Heart left ventricle (tissue), 16 donors: Measurements from ENCODE around the gene EHD4. TPM values are rescaled to one million over a fixed set of nuclear protein-coding genes. Genes with fewer than 3 reads are reported as not detected.

Source experiments
- ATAC-seq, 4 donors: fragments of 200-7000 bp; cut with Tn5 transposase; one replicate each; pipeline ENCODE4 v1.9.1; 2020 to 2022; ENCODE audit warnings: moderate library complexity in 4 of 4, mild to moderate bottlenecking in 3 of 4, moderate number of reproducible peaks in 1 of 4
- DNase-seq, 5 donors: peaks; one replicate each; pipeline ENCODE4 v3.0.0-alpha.2; 2020
- H3K27ac ChIP-seq, 12 donors: fragments of 200-600 bp; sonication (generic) in 4 of 12; one replicate each; pipeline versions ENCODE4 v1.5.0 to v1.8.0; 2016 to 2022; ENCODE audit warnings: mild to moderate bottlenecking in 2 of 12
- H3K27me3 ChIP-seq, 9 donors: fragments of 200-600 bp; sonication (generic) in 2 of 9; one replicate each; pipeline versions ENCODE4 v1.5.1 to v1.8.0; 2016 to 2022; ENCODE audit warnings: mild to moderate bottlenecking in 3 of 9
- H3K36me3 ChIP-seq, 9 donors: fragments of 200-600 bp; sonication (generic) in 2 of 9; one replicate each; pipeline versions ENCODE4 v1.5.0 to v1.8.0; 2018 to 2022; ENCODE audit warnings: mild to moderate bottlenecking in 2 of 9
- H3K4me1 ChIP-seq, 12 donors: fragments of 200-600 bp; sonication (generic) in 4 of 12; one replicate each; pipeline versions ENCODE4 v1.5.0 to v1.8.0; 2016 to 2022; ENCODE audit warnings: mild to moderate bottlenecking in 3 of 12
- H3K4me3 ChIP-seq, 12 donors: fragments of 200-600 bp; sonication (generic) in 4 of 12; one replicate each; pipeline versions ENCODE4 v1.5.0 to v1.8.0; 2017 to 2022; ENCODE audit warnings: mild to moderate bottlenecking in 9 of 12, moderate library complexity in 4 of 12
- H3K9me3 ChIP-seq, 12 donors: fragments of 200-600 bp; sonication (generic) in 4 of 12; one replicate each; pipeline versions ENCODE4 v1.5.0 to v1.8.0; 2016 to 2022; ENCODE audit warnings: mild to moderate bottlenecking in 1 of 12
- POLR2A ChIP-seq, 2 donors: fragments of 450-650 bp; IDR thresholded peaks; one replicate each; pipeline ENCODE4 v1.6.1; 2017; ENCODE audit warnings: antibody characterized with exemption in 2 of 2, mild to moderate bottlenecking in 2 of 2, moderate library complexity in 2 of 2
- WGBS, 4 donors: extraction: QIAGEN DNeasy Blood & Tissue Kit in 2 of 4; methylation state at CpG; one replicate each; pipeline versions ENCODE4 v1.1.5 to v1.1.7; 2013 to 2018; 5-methylcytosine and 5-hydroxymethylcytosine counted together
- intact Hi-C, 10 donors: fragments of 100-400 bp; cut with DNase I; formaldehyde crosslinking; loops; one replicate each; pipeline versions ENCODE4 v1.11.1 to v1.14.2; 2022
- polyA plus RNA-seq, 2 donors: library from polyadenylated mRNA; stranded (reverse); fragments of 200-250 nt; gene quantifications; one replicate each; pipeline ENCODE4 v1.2.3, GENCODE V29; 2013
- total RNA-seq, 9 donors: library from RNA; depleted of rRNA in 2 of 9; stranded (reverse); fragments of >200 nt in 2 of 9; fragmentation: NEBNext Ultra II Directional in 3 of 9; extraction: Animal tissue kit (Norgen Biotek cat#: 25700) in 3 of 9; gene quantifications; one replicate each; pipeline versions ENCODE4 v1.1.0 to v1.2.4, GENCODE V29; 2016 to 2023
- TF ChIP-seq, protein P1 (sequence below), 12 donors: fragments of 200-600 bp; sonication (generic) in 4 of 12; IDR thresholded peaks; one replicate each; pipeline versions ENCODE4 v1.5.0 to v1.8.0; 2018 to 2022; ENCODE audit warnings: antibody characterized with exemption in 12 of 12, mild to moderate bottlenecking in 5 of 12
- donor health status: ischemic (EF 13 %, LVEDD 7.1; RV severe dilation, severe dysfunction).
- donor health status: healthy with polysubstance abuse.
- donor health status: DM: no; HTN: yes; CAD: no.
- donor health status: DM: no; HTN: no; CAD: no.
- donor health status: ischemic (EF 25% LVEDD 6.9; RV normal size, moderate dysfunction).
- donor health status: ischemic (EF 25% LVEDD 5.7; RV mildly dilated, moderate dysfunction).
- donor health status: healthy.
- donor health status: DM: yes; HTN: yes; CAD: no.
- donor health status: ischemic (EF 35%, LVEDD 5.7; RV mildly dilated, moderate dysfunction).
- donor health status: nonischemic (EF 11% LVEDD 7.7; RV severe dilation, severe dysfunction).
- donor health status: DM: yes; HTN: yes; CAD: no.
- donor health status: PGD.
- donor health status: ischemic (EF 29% LVEDD 5.4; RV normal size, mild dysfunction).
- donor health status: nonischemic (EF 23%, LVEDD 6.1; RV moderate dilation, normal function).

Gene EHD4
- total and polyA plus RNA-seq, 11 donors: 25.6 to 70.8 (median 43.9) TPM

GRCh38 chr15:41879321-41879845 lies 93.0 kb downstream of the EHD4 start:
- DNase-seq (no peak), ATAC-seq (no peak)
- 95 to 98% (median 95%) methylated on average over 10 of the region's 10 CpGs for WGBS, 4 donors
- intact Hi-C loops: no loop called here
- H3K4me1 ChIP-seq: peaks cover 0 to 28% (median 17%) of the 10 kb centered on the region in 12 donors
- H3K4me3 ChIP-seq: no peak overlapping the region
- H3K27ac ChIP-seq: no peak overlapping the region
- H3K9me3 ChIP-seq: no peaks in the 10 kb centered on the region
- no peaks in the 10 kb centered on the region for H3K36me3 ChIP-seq
- TF ChIP-seq POLR2A (IDR thresholded peaks at IDR 0.05): no peak
- peaks cover 0 to 8% (median 0%) of the 10 kb centered on the region in 9 donors for H3K27me3 ChIP-seq

DNA sequence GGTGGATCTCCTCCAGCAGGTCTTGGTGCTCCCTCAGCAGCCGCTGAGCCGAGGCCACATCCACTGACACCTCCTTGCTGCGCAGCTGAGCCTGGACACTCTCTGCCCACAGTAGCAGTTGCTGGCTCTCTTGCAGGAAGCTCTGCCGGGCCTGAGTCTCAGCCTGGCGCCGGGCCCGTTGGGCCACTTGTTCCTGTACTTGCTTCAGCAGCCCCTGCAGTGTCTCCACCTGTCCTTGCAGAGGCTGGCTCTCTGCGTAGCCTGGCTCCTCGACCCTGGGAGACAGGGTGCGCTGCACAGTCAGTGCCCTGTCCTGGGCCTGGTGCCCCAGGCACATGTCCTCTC lies 94.0 kb downstream of the EHD4 start:
- intact Hi-C loops: no loop called here
- Histone ChIP-seq H3K4me3 (no peak overlapping the region), H3K9me3 (no peaks in the 10 kb centered on the region), H3K4me1 (peaks cover 0 to 28% (median 17%) of the 10 kb centered on the region in 12 donors), H3K36me3 (no peaks in the 10 kb centered on the region), H3K27me3 (peaks cover 0 to 8% (median 0%) of the 10 kb centered on the region in 9 donors), H3K27ac (peak overlapping the region in 3 of 12 donors; percentile 10 to 22 (median 22))
- WGBS, 4 donors: 67 to 91% (median 76%) methylated on average over 7 to 10 of the region's 10 CpGs
- peak in 4 of 5 donors; percentile 41 to 79 (median 73) for DNase-seq
- TF ChIP-seq POLR2A (IDR thresholded peaks at IDR 0.05): no peak
- TF ChIP-seq, protein P1, sequence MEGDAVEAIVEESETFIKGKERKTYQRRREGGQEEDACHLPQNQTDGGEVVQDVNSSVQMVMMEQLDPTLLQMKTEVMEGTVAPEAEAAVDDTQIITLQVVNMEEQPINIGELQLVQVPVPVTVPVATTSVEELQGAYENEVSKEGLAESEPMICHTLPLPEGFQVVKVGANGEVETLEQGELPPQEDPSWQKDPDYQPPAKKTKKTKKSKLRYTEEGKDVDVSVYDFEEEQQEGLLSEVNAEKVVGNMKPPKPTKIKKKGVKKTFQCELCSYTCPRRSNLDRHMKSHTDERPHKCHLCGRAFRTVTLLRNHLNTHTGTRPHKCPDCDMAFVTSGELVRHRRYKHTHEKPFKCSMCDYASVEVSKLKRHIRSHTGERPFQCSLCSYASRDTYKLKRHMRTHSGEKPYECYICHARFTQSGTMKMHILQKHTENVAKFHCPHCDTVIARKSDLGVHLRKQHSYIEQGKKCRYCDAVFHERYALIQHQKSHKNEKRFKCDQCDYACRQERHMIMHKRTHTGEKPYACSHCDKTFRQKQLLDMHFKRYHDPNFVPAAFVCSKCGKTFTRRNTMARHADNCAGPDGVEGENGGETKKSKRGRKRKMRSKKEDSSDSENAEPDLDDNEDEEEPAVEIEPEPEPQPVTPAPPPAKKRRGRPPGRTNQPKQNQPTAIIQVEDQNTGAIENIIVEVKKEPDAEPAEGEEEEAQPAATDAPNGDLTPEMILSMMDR (IDR thresholded peaks at IDR 0.05): no peak
- peak in 3 of 4 donors; percentile 57 to 69 (median 59) for ATAC-seq

DNA sequence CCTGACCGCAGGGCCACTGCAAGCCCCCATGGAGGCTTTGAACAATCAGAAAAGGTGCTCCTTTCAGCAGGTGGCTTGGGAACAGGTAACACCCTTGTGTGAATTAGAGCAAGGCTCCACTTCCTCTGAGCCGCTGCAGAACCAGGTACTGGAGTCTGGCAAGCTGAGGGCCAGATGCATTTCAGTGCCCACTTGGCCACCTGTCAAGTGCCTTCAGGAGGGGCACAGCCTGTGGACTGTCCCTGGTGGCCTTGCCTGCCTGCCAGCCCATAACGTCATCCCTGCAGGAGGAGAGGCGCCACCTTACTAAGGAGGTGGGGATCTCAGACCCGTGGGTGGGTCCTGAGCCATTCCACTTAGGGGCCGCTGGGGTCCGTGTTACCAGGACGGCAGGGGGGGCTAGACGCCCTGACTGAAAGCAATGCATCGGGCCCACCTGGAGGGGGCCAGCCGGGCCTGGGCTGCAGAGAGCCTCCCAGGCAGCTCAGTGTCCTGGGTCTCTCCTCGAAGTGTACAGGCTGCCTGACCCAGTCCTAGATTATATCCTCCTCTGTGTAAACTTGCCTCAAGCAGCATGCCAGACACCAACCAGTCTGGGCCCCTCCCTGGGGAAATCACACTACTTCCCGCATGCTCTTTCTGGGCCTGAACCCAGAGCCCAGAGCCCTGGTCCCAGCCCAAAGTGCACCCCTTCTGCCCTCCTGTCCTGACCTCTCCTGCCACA lies 94.6 kb downstream of the EHD4 start:
- TF ChIP-seq, protein P1 (IDR thresholded peaks at IDR 0.05): no peak
- TF ChIP-seq POLR2A (IDR thresholded peaks at IDR 0.05): no peak
- Histone ChIP-seq H3K9me3 (no peaks in the 10 kb centered on the region), H3K4me1 (peaks cover 0 to 23% (median 15%) of the 10 kb centered on the region in 12 donors), H3K27me3 (peaks cover 0 to 8% (median 0%) of the 10 kb centered on the region in 9 donors), H3K36me3 (no peaks in the 10 kb centered on the region), H3K27ac (peak overlapping the region in 3 of 12 donors; percentile 10 to 22 (median 22)), H3K4me3 (no peak overlapping the region)
- no peak for DNase-seq
- ATAC-seq: peak in 1 of 4 donors; percentile 5
- intact Hi-C loops: no loop called here
- WGBS, 4 donors: 66 to 84% (median 82%) methylated on average over 5 to 13 of the region's 13 CpGs

DNA sequence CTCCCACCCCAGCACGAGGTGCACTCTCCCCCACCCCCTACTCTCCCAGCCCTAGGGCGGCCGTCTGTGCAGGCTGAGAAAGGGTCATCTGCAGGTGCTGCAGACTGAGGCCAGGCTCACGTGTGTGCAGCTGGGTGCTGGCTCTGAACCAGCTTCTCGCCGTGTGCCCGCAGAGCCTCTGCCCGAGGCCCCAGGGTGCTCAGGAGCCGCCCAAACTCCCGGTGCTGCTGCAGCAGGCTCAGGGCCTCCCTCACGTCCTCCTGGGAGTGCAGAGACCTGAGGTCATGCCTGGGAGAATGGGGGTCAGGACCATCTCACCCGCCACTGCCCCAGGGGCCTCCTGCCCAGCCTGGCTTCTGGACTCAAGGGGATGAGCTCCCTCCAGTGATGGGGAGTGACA lies 95.7 kb downstream of the EHD4 start:
- WGBS, 4 donors: 71 to 81% (median 74%) methylated on average over 9 to 12 of the region's 12 CpGs
- H3K4me3 ChIP-seq: no peak overlapping the region
- intact Hi-C loops: no loop called here
- H3K36me3 ChIP-seq: no peaks in the 10 kb centered on the region
- no peak overlapping the region for H3K27ac ChIP-seq
- H3K4me1 ChIP-seq: peaks cover 0 to 13% (median 4%) of the 10 kb centered on the region in 12 donors
- DNase-seq (no peak), ATAC-seq (no peak)
- no peak for TF ChIP-seq POLR2A (IDR thresholded peaks at IDR 0.05)
- TF ChIP-seq, protein P1 (IDR thresholded peaks at IDR 0.05): no peak
- peaks cover 0 to 3% (median 0%) of the 10 kb centered on the region in 9 donors for H3K27me3 ChIP-seq
- no peaks in the 10 kb centered on the region for H3K9me3 ChIP-seq
